Astrocyte of the cerebellum (primary cell): ENCODE results near the gene UNC13C.

Source experiments
- DNase-seq: peaks from one replicate; pipeline ENCODE4 v3.0.0-alpha.2; 2011; ENCODE audit warnings: low read depth
- H3K4me3 ChIP-seq: 2 replicates; pipeline ENCODE4 v1.5.1; 2011; ENCODE audit warnings: mild to moderate bottlenecking, low read depth, low read length, moderate library complexity
- CTCF ChIP-seq: IDR thresholded peaks from 2 replicates; pipeline ENCODE4 v1.5.1; 2012; ENCODE audit warnings: low read length, low read depth, moderate library complexity, mild to moderate bottlenecking; ENCODE audit errors: missing control alignments
- in situ Hi-C: cut with HindIII; loops from 2 replicates; pipeline ENCODE4 v1.10.0; 2017; ENCODE audit warnings: low sequenced_read_pairs

UNC13C gene

GRCh38 chr15:54187325-54187724 lies 209.1 kb downstream of the UNC13C start:
- in situ Hi-C loops, result no loop called here
- no peak overlapping the region for H3K4me3 ChIP-seq
- no peak for DNase-seq
- TF ChIP-seq CTCF, result no peak

- no peak for TF ChIP-seq CTCF
- in situ Hi-C loops, result no loop called here
- H3K4me3 ChIP-seq, result no peak overlapping the region
- no peak for DNase-seq
Observed at GRCh38 chr15:54197995-54198394, 219.8 kb downstream of the UNC13C start.

- in situ Hi-C loops, result no loop called here
- no peak for DNase-seq
- TF ChIP-seq CTCF, result no peak
- H3K4me3 ChIP-seq, result no peak overlapping the region
Observed at GRCh38 chr15:54206586-54207321, 228.5 kb downstream of the UNC13C start.

- TF ChIP-seq CTCF, result no peak
- no peak overlapping the region for H3K4me3 ChIP-seq
- no peak for DNase-seq
- in situ Hi-C loops, result no loop called here
Observed at GRCh38 chr15:54208786-54209185, 230.5 kb downstream of the UNC13C start.

- in situ Hi-C loops, result no loop called here
- no peak for DNase-seq
- no peak overlapping the region for H3K4me3 ChIP-seq
- no peak for TF ChIP-seq CTCF
Observed at GRCh38 chr15:54212635-54213034, 234.4 kb downstream of the UNC13C start.

GRCh38 chr15:54226455-54226854 lies 248.2 kb downstream of the UNC13C start:
- no peak for DNase-seq
- no peak for TF ChIP-seq CTCF
- in situ Hi-C loops, result no loop called here
- H3K4me3 ChIP-seq, result no peak overlapping the region

- DNase-seq, result no peak
- TF ChIP-seq CTCF, result no peak
- in situ Hi-C loops, result no loop called here
- H3K4me3 ChIP-seq, result no peak overlapping the region
Observed at GRCh38 chr15:54227569-54227968, 249.3 kb downstream of the UNC13C start.
